Lung microvascular endothelial cell (primary cell): Measurements from ENCODE around the gene RFX4. TPM values are rescaled to one million over a fixed set of nuclear protein-coding genes. Genes with fewer than 3 reads are reported as not detected.

Experiments used
- DNase-seq, 2 donors: peaks; one replicate each; pipeline versions ENCODE4 v3.0.0 to v3.0.0-alpha.2; 2010; ENCODE audit warnings: low read depth in 2 of 2
- total RNA-seq: library from RNA; depleted of rRNA; stranded (reverse); fragments of >200 nt; gene quantifications from 2 replicates; pipeline ENCODE4 v1.2.1, GENCODE V29; 2014

The RFX4 gene
- total RNA-seq, 1 donor from 2014 or later = not detected

DNA sequence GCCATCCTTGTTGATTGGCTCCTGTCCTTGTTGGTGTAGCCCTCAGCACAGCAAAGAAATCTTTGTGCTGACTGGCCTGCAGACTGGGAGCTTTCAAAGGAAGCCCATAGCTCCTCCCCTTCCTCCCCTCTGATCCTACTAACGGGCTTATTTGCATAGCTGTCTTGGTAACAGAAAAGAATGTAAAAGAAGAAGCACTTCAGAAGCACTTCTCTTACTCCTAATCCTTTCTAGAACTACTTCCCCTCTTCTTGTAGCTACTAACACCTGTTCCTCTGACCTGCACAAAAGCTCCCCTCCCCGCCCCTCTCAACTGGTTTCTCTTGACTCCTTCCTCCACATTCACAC, 177.4 kb downstream of the RFX4 start:
- DNase-seq = peak in 1 of 2 donors; percentile 53

DNA sequence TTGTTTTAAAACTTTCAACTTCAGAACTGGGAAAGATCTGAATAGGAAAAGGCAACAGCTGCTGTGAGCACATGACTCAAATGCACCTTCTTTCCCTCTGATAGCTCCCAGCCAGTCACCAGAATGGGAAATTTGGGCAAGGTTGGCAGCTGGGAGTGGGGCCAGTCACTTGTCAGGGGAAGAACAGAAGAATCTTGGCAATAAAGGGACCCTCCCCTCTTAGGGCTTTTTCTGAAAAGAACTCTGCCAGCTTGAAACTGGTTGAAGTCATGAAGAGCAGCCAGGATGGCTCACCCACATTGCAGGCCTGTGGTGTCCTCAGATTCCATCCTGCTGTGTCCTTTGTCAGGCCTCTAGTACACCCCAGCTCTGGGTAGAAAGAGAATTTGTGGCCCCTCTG, 181.4 kb downstream of the RFX4 start:
- no peak for DNase-seq

DNA sequence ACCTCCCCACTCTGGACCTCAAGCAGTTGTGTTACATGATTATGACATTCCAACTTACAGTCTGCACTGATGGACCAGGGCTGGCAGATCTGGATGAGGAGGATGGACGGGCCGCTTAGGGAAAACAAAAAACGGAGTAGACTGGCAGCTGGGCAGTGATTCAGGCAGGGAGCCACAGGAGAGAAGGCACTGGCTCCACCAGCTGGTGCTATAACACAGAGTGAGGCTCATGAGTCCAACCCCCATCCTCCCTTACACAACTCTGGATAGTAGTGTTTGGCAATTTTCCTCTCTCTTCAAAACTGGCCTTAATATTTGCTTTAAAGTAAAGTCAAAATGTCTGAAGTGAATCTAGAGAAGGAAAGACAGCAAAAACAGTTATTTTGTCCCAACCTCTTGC, 181.9 kb downstream of the RFX4 start:
- DNase-seq = peak; percentile 11 to 53

DNA sequence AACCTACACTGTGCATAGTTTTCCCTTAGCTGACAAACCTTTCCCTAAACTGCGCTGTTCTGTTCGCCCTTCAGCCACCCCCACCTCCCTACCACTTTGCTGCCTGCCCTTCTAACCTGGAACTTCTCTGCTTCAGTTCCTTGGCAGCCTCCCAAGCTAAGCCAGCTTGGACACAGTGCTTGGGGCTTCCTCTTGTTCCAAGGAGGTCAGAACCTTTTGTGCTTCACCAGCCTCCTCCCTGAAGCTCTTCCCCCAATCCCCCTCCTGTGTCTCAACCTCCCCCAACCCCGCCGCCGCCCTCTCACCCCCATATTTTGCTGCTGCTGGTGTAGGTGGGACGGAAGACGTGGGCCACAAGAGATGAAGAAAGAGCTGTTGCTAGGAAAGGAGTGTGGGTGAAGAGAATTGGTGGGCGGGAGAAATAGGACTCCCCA, 183.6 kb downstream of the RFX4 start:
- DNase-seq = peak; percentile 34 to 68

DNA sequence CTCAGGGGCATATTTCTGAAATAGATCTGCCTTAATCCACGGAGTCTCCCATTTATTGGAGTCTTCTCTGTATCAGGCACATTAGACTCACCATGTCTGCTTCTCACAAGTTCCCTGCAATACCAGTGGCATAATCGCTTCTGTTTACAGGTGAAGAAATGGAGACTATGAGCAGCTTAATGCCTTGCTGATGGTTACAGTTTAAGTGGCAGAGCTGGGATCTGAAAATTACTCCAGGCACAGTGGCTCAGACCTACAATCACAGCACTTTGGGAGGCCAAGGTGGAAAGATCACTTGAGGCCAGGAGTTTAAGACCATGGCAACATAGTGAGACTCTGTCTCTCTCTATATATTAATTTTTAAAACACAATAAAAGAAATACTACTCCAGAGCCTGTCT, 184.4 kb downstream of the RFX4 start:
- DNase-seq = no peak

DNA sequence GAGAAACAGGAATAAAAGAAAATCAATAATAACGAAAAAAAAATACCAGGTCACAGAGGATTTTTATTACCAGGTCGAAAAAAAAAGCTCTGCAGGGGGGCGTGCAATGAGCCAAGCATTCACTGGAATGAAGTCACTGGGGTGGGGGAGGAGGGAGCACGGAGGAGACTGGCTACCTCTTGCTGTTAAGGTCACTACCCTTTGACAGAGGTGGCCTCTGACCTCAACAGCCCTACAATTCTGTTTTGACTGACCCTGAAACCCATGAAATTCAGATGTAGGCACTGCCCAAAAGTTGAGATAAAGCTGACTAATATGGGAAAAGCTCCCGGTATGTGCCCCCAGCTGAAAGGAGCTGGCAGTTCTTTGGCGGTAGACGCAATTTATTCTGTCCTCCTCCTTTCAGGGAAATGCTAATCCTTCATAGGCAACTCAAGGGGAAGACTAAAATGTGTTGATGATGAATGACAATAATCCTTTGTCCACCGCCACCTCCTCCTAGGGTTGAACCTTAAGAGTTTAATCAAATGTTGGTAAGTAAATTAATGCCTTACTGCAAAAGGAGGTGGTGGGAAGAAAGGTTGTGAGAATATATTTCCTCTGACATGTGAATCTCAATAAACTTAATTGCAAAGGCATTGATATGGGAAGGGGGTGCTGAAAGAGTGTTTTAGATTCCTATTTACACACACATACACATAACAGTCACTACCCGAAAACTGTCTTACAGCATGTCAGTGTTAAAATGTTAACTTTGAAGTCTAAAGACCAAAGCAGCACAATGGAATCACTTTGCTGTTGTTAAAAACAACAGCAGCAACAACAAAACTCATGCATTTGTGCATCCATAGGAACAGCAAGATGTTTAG, 185.4 kb downstream of the RFX4 start:
- peak in 1 of 2 donors; percentile 18 for DNase-seq

DNA sequence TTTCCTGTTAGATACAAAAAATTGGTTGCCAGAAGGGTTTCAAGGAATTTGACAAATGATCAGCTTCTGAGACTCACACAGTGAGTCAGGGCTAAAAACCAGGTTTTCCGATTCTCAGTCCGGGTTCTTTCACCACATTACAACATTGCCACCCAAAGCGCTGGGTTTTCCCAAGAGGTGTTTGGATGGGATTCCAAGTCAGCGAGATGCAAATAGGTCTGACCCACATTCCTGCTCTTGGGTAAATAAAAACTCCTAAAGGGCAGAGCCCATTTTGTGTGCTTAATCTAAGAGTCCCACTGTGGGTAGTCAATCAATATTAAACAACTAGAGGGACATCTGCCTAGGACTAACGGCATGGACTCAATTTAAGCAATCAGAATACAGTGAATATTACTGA, 186.3 kb downstream of the RFX4 start:
- DNase-seq = no peak

DNA sequence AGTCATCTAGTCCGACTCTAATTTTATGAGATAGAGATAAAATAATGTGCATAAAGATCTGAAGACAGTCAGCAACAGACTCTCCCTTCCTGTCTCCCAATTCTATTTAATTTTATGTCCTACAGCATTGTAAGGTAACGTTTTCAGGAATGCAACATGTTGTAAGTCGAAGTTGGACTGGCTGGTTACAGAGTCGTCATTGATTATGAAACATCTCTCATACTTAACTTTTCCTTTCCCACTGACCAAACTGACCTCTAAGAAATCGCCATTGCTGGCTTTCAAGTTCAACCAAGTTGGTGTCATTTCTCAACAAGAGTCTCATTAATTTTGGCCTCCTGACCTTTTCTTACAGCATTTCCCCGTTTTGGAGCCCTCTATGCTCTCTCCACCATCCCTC, 186.7 kb downstream of the RFX4 start:
- no peak for DNase-seq

DNA sequence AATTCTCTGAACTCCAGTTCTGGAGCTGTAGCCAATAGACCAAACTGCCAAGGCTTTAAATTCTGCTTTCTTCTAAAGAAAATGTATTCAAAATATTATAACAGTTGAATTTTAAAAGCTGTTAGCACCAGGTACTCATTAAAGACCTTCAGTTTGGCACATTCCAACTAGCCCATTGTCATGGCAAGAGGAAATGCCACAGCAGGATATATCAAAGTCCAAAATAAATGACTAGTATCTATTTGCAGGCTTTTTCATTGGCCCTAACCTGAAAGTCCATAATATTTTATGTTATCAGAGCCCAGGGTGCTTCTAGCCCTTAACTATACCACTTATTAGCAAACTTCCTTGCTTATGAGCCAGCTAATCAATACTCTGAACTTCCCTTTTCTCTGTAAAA, 188.6 kb downstream of the RFX4 start:
- DNase-seq = peak in 1 of 2 donors; percentile 66

DNA sequence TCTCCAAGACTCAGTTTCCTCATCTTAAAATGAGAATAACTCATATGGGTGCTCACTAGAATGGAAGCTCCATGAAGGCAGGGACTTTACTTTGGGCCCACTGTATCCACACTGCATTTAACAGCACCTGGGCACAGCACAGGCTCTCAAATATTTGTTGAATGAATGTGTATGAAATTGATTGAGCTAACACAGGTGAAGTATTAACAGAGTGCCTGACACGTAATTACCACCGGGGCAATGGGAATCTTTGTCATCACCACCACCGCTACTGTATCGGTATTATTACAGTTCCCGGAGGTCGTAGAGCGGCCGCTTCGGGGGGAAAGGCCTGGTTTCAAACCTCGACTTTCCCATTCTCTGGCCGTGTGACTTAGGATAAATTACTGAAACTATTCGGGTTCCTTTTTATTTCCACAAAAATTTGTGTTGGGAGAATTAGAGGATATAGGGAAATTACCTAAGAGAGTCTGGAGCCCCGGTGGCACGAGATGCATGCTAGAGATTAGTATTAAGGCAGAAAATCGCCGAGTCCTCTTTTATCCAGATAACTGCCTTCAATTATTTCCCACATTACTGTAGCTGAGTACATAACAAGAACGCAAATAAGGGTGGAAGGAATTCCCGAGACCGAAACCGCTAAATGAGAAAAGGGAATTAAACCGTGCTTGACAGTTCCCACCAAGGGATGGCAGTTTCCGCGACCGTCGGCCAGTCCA, 190.6 kb downstream of the RFX4 start:
- no peak for DNase-seq

DNA sequence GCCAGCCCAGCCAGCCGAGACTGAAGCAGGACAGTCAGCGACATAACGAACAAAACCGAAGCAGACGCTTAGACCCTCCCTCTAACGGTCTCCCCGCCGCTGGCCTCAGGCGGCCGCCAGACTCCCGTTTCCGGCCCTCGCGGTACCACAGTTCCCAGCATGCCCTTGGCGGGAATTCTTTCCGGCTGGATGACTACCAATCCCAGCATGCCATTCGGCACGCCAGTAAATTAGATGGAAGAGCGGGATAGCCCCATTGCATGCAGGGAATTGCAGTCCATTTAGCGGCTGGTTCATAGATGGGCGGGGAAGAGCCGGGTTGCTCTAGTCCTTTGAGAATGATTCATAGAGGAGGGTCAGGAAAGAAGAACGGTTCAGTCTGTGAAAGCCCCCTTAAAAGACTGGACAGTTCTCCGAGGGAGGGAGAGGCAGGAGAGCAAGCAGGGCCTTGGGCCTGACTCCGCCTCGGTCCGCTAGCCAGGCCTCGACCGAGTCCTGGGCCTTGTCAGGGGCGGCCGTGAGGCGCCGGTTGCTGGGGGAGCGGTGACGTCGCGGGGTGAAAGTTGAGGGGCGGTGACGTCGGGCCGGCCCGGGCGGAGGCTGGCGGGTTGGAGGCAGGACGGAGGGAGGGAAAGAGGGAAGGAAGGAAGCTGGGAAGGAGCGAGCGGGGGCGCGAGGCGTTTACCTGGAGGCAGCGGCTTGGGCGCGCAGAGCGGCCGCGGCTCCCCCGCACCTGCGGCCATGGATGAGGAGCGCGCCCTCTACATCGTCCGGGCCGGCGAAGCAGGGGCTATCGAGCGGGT, 191.4 kb downstream of the RFX4 start, which contains the start of gene RIC8B:
RIC8B (plus strand) TSS at position 678 of the 803 bp plus-strand sequence; CDS start at position 742, 64 bp downstream.
- peak; percentile 99 to 100 for DNase-seq

DNA sequence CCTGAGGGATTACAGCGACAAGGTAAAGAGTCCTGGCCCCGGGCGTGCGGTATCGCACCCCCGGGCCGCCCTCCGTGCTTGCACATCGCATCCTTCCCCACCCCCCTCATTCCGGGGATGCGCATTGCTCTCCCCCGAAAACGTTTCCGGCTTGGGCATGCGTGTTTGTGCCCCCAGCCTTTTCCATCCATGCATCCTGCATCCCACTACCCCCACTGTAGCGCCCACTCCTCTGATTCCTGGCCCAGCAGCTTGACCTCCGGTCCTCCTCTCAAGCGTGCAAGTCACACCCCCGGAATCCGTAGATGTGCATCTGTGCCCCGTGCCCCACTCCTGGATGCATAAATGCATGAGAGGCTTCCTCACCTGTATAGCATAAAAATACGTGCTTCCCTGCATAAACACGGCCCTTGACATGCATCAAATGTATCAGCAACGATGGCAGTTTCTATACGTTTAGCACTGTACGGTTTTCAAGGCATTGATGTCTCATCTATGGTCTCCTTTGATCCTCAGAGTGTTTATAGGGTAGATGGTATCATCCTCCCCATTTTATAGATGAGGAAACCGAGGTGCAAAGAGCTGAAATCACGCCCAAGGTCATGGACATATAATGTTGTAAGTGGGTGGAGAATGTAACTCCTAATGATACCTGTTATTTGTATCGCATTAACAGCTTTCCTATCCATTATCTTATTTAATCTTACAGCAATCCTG, 192.2 kb downstream of the RFX4 start:
- DNase-seq = no peak

DNA sequence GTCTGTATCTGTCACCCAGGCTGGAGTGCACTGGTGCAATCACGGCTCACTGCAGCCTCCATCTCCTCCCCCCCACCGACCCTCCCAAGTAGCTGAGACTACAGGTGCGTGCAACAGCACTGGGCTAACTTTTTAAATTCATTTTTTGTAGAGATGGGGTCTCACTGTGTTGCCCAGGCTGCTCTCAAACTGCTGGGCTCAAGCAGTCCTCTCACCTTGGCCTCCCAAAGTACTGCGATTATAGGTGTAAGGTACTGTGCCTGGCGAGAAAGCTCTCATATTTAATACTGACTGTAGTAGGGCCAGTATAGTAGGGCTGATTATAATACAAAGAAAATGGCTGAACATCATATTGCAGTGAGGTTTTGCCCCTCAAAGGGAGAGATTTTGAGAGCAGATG, 194.1 kb downstream of the RFX4 start:
- DNase-seq = no peak

DNA sequence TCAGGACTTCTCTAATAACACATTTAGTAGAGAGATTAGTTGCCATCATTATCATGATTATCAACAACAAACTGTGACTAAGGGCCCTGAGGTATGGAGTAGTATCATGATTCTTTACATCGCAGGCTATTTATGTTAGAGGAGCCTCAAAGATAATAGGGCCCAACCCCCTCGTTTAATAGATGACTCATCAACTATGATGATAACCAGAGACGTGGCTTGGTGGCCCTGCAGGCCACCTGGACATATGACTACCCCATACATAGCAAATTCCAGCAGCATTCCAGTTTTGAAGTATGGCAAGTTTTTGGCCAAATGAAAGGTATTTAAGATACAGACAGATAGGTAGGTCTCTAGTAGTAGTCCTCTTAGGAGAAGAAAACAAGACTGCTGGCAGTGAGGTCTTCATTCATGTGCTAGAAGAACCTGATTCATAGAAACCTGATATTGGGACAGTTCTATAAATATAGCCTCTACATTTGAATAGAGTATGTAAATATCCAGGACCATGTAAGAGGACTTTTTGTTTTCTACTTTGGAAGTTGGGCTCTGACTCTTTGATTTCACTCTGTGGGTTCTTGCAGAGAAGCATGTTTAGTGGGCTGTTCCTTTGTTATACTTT, 197.3 kb downstream of the RFX4 start:
- peak in 1 of 2 donors; percentile 22 for DNase-seq

DNA sequence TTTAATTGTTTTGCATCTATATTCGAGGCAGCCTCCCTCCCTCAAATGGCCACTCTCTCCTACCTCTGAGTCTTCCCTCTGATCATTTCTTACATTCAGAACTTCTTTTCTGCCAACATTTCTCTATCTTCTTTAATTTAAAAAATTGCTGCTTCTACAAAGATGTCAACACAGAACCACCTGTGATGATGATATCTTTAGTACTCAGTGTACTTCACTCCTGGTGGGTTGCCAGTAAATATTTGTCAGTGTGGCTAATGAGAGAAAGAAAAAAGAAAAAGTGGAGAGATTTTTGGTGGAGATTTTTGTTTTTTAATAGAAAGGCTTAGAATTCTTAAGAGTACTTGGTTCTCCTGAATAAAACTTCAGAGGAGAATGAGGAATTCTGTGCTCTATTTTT, 199.8 kb downstream of the RFX4 start:
- DNase-seq = no peak

DNA sequence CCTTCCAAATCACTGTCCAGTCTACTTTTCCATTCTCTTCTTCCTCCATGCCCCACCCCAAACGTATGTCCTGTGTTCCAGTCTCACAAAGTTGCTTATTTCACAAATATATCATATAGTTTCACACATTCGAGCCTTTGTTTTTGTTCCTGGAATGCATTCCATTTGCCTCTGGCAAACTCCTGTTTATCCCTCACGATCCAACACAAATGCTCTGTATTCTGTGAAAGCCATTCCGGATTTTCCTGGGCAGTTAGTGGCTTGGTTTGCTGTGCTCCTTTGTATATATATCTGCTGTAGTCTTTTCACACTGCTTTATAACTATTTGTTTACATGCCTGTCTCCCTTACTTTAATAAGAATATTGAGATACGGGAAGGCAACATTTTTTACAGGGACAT, 200.7 kb downstream of the RFX4 start:
- peak in 1 of 2 donors; percentile 30 for DNase-seq

DNA sequence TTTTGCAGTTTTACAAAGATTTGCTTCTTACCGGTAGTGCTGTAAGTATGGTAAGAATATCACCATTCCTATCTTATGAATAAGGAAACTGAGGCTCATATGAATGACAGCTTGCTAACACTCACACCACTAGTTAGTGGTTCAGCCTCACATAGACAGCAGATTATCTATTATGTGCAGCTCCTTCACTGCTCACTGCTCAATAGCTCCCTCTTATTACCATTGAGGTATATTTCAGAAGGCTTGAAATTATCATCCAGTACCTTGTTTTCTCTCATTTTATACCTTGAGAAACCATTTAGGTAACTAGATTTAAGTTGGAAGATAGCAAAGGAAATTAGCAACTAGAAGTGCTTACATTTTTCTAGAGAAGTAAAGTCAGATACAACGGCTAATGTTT, 207.2 kb downstream of the RFX4 start:
- DNase-seq = no peak

DNA sequence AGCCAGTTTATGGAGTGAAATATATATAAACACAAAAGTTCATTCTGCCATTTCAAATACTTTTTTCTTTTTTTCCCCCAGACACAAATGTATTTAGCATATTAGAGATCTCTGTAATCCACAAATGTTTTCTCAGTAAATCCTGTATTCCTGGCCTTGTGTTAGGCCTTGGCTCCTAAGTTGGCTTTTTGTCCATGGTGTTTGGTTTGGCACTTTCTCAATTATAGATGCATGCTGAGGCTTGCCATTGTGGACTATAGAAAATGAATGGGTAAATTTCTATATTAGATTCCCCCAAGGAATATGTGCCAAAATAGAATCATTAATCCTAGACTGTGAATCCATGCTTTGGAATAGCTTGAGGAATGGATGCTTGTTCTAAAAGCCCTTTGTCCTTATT, 208.7 kb downstream of the RFX4 start:
- peak in 1 of 2 donors; percentile 81 for DNase-seq

DNA sequence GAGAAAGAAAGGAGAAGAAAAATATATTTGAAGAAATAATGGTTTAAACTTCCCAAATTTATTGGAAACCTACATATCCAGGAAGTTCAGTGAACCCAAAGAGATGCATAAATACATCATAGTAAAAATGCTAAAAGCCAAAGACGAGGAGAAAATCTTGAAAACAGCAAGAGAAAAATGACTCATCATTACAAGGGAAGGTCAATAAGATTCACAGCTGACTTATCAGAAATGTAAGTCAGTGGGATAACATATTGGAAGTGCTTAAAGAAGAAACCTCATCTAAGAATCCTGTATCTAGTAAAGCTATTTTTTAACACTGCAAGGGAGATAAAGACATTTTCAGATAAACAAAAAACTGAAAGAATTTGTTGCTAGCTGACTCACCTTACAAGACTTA, 211.6 kb downstream of the RFX4 start:
- no peak for DNase-seq

DNA sequence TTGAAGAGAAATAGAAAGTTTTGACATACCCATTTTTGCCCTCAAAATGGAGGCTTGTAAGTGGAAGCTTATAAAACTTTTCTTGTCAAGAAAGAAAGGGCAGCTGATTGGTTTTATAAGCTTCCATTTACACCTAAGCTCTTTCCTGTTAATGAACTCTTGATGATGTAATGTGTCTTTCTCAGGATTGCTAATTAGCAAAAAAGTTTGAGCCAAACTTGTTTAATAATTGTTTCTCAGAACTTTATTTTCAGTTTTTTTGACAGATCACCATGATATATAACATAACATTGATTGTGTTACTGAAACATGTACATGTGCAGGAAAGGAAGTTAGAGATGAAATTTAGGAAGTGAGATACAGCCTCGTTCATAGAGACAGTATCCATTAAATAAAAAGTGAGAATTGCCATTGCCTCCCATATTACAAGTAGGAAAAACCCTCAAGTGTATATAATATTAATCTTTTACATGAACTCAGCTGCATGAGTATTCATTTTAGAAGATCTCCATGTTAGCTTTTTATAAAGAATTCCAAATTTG, 218.4 kb downstream of the RFX4 start:
- DNase-seq = no peak
